Ecto neural progenitor cell (in vitro differentiated cells): Measurements from ENCODE around the gene DARS2.
"Not testable (repeated sequence)": the region's sequence is repeated elsewhere in the genome, so short reads cannot be mapped to it uniquely, and the experiment has no call there.

Experiments
- DNase-seq: peaks from one replicate; pipeline ENCODE4 v3.0.0-alpha.2; 2018; ENCODE audit warnings: low spot score

The DARS2 gene

DNA sequence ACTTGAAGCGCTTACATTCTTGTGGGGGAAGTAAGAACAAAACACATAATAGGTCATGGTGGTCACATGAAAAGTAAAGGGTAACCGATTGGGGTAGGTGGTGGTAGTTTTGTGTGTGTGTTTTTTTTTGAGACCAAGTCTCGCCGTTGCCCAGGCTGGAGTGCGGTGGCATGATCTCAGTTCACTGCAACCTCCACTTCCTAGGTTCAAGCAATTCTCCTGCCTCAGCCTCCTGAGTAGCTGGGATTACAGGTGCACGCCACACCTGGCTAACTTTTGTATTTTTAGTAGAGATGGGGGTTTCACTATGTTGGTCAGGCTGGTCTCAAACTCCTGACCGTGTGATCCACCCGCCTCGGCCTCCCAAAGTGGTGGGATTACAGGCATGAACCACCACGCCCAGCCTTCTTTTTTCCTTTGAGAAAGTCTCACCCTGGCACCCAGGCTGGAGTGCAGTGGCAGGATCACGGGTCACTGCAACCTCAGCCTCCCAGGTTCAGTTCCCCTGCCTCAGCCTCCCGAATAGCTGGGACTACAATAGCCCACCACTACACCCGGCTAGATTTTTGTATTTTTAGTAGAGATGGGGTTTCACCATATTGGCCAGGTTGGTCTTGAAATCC, 37.8 kb downstream of the DARS2 start:
- not testable (repeated sequence) for DNase-seq

DNA sequence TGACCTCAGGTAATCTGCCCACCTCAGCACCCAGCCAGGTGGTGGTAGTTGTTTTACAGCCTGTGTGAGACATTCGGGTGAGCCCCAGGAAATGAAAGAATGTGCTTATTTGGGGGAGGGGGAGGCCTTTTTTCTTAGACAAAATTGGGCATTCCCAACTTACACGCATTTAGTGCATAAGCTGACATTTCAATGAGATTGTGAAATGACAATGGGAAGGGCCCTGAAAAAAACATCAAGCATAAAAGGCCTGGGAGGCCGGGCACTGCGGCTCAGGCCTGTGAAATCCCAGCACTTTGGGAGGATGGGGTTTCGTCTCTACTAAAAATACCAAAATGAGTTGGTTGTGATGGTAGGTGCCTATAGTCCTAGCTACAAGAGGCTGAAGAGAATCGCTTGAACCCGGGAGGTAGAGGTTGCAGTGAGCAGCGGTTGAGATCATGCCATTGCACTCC, 38.3 kb downstream of the DARS2 start:
- no peak for DNase-seq

DNA sequence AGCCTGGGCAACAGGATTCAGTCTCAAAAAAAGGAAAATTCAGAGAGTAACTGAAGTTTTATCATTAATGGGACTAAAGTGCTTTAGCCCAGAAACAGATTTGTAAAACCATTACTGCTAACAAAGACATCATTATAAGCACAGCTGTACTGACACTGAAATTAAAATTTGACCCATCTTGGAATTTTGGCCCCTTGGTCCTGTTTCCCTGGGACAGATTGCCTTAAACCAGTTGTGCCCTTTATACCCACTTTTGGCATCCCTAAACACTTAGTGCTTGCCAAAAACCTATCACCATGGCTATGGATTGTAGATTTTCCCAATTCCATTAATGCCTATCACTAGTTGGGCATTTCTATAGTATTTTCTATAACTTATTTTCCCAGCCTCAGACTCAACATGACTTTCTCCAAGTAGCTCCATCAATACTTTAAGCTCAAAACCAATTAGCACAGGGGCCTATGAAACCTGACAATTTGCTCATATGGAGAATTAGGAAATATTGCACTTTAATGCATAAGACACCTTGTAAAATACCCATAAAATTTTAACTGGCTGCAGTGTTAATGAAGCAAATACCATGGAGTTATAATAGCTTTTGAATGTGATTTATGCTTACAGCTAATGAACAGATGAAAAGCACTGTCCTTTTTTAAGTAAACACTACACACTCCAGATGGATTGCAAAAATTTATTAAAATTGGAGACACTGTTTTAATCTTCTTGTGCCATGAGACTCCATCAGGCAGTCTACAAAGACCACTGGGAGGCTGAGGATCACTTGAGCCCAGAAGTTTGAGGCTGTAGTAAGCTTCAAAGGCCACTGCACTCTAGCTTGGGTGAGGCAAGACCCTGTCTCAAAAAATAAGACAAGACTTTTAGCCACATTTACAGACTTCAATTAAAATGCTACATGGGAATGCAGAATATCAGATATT, 39.0 kb downstream of the DARS2 start:
- DNase-seq = no peak

DNA sequence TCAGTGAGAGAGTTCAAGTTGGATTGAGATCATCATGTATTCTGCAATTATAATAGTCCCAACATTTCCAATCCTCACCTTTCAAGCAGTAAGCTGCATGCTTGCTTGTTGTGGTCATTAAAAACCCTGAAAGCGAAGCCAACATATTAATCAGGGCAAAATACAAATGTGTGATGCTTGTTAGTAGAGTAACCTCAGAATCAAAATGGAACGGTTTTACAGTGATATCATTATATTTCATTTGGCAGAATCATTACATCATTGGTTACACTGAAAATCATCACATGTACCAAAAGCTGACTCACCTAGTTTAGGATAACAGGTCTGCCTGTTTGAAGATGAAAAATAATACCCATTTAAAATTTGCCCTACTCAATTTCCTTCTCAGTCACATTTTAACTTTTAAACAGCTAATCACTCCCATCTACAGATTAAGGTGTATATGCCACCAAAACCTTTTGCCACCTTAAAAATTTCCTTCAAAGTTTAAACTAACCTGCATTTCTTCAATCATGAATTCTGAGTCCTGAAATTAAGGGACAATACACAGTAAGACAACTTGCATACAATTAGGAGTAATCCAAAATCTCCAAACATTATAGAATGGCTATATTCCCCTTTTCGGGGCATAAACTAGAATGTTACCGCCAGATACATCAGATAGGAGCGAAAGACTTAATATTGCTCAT, 39.9 kb downstream of the DARS2 start:
- DNase-seq = no peak

DNA sequence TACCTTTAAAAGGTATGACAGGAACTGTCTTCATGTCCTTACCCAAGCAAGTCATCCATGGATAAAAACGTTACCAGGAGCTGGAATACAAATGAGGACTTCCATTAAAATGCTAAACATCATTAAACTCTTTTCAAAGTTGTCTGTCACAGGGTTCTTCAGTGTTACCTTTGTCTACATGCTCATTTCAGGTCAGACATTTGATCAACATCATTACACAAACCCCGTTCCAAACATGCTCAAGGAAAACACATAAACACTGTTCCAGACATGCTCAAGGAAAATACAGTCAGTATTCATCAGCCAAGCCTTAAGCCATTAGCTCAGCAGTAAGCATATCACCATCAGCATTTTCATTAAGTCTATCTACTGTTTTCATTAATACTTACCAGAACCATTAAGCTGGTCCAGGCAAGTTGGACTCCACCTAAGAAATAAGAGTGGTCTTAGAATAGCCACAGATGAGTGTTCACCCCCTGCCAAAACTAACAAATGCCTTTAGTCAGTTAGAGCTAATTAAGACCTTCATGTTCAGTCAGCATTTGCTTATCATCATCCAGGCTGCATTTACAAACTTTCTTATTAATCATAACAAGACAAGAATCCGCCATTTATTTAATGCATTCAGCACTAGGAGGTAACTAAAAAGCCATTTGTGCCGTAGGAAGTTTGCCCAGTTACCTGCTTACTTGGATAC, 41.1 kb downstream of the DARS2 start:
- no peak for DNase-seq

DNA sequence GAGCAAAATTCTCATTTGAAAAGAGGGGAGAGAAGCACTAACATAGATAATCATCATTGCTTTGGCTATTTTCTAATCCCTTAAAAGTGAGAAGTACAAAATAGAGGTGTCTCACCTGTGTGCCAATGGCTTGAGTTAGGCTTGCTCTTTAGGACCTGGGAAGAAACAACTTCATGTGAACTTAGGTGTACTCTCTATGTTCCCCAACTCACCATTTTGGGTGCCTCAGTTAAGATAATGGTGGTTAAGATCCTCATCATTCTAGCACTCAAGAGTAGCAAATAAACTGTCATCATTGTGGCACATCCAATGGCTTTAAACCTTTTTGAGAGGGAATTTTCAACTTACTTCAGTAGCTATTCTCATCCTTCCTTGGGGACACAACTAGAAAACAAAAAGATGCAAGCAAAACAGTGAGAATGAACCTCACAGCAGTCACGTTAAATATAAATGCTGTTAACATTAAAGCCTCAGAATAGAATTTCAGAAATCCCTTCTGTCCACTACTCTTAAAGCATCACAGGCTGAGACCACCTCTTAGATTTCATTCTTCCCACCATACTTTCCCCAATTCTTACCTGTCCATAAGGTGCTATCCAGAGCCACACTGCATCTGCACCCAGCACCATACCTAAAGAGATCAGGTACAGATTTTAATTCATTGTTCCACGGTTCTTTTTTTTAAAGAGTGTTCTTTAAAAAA, 42.1 kb downstream of the DARS2 start:
- DNase-seq = no peak

DNA sequence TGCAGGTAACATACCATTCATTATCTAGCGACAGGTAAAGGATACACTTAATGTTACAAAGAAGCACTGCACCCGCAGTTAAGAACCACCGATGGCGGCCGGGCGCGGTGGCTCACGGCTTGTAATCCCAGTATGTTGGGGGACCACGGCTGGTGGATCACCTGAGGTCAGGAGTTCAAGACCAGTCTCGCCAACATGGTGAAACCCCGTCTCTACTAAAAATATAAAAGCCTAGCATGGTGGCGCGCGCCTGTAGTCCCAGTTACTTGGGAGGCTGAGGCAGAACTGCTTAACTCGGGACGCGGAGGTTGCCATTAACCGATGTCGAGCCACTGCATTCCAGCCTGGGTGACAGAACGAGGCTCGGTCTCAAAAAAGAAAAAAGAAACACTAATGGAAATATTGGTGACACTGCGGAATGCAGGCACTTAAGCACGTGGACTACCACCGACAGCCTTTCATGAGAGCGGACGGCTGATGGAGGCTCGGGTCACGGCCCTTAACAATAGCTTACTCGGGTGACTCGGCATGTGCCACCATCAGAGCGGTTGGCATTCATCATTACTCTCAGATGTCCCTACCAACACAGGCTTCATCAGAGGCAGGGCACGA, 42.8 kb downstream of the DARS2 start:
- no peak for DNase-seq

DNA sequence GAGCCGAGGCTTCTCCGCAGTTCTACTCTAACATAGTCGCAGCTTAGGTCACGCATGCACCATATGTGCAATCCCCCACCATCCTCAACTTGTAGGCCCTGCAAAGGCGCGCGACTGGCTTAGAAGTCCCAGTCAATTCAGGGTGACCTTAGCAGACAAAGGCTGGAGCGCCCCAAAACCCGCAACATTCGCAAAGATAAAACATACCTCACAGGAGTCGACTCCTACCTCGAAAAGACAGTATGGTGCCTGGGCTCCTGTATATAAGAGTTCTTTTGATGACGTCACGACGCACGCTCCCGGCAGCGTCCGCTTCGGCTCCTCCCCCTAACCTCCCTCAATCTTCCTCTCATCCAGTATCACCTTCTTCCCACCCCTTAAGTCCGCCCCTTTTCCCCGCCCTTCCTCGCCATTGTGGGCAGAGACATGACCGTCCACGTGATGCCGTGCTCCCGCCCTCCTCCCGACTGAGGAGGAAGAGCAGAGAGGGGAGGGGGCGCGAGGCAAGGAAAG, 43.3 kb downstream of the DARS2 start, which contains the start of gene GAS5:
Gene GAS5 (minus strand): TSS at position 237 of the 513 bp plus-strand sequence.
- peak; percentile 98 for DNase-seq

DNA sequence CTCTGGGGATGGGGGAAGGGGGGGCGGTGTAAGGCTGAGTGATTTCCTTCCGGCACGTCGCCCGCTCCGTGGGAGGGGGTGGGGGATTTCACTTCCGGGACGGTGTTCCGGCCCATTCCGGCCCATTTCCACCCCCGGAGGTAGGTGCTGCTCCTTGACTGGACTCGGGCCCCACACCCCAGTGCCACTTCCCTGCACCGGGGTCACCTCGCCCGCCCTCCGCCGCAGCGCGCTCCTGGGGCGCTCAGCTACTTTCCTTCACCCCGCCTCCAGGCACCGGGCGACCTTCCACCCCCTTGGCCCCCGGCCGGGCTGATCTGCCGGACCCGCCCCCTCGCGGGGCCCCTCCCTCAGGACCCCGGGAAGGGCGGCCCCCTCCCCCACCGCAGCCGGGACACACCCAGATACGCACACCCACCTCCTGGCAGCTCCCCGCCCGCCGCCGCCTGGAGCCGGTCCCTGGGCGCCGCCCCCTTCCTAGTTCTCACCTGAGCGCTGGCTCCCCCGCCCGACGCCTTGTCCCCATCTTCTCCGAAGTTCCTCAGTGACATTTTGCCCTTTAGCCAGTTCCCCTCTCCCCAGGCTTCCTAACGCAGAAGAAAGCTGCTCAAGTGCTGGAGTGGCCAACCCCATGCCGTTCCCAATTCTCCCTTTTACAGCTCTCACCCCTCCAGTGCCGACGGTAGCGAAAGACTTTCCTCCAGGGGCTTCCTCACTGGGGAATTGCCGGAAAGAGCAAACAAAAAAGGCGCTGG, 44.0 kb downstream of the DARS2 start, which contains the start of gene ZBTB37:
Gene ZBTB37 (plus strand): TSS at position 115 of the 755 bp plus-strand sequence. CDS start 1,846 bp downstream, outside the sequence.
- DNase-seq = peak; percentile 96

DNA sequence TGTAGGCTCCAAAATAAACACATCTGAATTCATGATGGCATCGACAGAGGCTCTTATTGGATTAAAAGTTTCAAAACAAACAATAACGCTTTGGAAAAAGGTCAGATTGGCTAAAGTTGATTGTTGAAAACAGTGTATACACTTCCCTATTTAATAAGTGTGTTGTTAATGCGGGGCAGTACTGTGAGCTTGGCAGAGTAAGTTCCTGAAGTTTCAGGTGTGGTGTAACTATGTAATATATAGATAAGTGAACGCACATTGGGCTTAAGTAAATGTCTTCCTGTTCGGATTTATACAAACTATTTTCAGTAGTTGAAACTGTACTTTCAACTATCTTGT, 44.5 kb downstream of the DARS2 start:
- no peak for DNase-seq

DNA sequence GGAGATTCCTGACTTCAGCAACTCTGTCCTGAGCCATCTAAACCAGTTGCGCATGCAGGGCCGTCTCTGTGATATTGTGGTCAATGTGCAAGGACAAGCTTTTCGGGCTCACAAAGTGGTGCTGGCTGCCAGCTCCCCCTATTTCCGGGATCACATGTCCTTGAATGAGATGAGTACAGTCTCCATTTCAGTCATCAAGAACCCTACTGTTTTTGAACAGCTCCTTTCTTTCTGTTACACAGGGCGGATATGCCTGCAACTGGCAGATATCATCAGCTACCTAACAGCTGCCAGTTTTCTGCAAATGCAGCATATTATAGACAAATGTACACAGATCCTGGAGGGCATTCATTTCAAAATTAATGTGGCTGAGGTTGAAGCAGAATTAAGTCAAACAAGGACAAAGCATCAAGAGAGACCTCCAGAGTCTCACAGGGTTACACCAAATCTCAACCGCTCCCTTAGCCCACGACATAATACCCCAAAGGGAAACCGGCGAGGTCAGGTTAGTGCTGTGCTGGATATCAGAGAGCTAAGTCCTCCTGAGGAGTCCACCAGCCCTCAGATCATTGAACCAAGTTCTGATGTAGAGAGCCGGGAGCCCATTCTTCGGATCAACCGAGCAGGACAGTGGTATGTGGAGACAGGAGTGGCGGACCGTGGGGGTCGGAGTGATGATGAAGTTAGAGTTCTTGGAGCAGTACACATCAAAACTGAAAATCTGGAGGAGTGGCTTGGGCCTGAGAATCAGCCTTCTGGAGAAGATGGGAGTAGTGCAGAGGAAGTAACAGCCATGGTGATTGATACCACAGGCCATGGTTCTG, 46.0 kb downstream of the DARS2 start:
- DNase-seq = no peak

DNA sequence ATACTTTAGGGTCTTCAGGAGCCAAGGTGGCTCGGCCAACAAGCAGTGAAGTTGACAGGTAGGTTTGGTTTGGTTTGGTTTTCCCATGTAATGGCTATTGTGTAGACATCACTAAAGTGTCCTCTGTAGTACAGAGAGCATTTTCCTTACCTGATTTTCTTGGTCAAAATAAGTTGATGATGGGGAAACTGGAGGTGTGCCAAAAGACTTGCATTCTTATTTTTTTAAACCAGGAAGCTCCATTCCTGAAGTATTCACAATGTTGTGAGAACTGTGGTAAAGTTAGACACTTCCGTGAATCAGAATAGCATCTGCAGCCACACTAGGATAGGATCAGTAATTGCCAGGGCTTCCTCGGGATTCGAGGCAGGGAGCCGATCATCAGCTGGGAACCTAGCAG, 46.6 kb downstream of the DARS2 start:
- DNase-seq = no peak

DNA sequence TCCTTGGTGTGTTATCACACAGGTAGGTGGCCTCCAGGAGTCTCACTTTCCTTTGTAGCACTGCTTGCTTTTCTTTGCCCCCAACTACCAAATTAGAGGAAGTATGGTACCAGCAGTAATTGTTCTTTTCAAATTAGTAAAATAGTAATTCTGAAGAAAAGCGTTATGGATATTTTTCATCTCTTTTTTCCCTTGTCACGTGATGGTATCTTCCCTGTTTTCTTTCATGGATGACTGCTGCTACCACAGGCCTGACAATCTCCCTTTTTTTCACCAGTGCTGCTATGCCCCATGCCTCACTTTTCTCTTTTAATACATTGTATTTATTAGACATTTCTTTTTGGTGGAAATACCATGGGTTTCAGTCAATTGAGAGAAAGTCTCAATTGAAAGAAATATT, 47.0 kb downstream of the DARS2 start:
- DNase-seq = no peak

DNA sequence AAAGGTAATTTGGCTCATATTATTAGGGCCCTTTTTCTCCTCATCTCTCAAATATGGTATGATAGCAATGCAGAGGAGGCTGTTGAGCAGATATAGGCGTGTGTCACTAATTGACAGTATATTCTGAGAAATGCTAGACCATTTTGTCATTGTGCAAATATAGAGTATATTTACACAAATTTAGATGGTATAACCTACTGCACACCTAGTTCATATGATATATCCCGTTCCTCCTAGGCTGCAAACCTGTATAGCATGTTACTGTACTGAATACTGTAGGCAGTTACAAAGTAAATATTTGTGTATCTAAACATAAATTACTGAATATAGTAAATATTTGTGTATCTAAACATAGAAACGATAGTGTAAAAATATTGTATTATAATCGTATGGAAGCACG, 52.3 kb downstream of the DARS2 start:
- DNase-seq = no peak

DNA sequence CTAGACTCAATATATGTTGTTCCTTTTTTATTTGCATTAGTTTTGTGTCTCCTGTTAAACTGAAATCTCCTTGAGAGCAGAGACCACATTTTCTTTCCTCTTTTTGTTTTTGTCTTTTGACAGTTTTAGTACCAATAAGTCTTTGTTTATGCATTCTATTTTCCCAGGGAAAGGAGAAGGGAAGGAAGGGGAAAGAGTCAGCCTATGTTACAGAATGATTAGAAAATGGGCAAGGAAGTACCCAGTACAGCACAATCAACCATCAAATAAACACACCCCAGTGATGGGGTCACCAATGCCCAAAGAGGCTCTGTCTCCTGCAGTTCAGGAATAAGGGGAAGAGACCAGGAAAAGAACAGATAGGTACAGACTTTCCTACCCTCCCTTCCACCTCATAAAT, 53.8 kb downstream of the DARS2 start:
- no peak for DNase-seq

DNA sequence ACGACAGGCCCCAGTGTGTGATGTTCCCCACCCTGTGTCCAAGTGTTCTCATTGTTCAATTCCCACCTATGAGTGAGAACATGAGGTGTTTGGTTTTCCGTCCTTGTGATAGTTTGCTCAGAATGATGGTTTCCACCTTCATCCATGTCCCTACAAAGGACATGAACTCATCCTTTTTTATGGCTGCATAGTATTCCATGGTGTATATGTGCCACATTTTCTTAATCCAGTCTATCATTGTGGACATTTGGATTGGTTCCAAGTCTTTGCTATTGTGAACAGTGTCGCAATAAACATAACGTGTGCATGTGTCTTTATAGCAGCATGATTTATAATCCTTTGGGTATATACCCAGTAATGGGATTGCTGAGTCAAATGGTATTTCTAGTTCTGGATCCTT, 56.6 kb downstream of the DARS2 start:
- DNase-seq = not testable (repeated sequence)

DNA sequence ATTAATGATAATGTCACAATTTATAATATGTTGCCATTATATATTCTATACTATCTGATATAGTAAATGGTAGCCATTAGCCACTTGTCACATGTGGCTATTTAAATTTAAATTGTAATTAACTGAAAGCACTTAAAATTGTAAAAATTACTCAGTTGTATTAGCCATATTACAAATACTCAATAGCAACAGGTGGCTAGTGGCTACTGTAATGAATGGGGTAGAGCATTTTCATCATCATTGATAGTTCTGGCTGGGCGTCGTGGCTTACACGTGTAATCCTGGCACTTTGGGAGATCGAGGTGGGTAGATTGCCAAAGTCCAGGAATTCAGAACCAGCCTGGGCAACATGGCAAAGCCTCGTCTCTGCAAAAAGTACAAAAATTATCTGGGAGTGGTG, 60.2 kb downstream of the DARS2 start:
- no peak for DNase-seq

DNA sequence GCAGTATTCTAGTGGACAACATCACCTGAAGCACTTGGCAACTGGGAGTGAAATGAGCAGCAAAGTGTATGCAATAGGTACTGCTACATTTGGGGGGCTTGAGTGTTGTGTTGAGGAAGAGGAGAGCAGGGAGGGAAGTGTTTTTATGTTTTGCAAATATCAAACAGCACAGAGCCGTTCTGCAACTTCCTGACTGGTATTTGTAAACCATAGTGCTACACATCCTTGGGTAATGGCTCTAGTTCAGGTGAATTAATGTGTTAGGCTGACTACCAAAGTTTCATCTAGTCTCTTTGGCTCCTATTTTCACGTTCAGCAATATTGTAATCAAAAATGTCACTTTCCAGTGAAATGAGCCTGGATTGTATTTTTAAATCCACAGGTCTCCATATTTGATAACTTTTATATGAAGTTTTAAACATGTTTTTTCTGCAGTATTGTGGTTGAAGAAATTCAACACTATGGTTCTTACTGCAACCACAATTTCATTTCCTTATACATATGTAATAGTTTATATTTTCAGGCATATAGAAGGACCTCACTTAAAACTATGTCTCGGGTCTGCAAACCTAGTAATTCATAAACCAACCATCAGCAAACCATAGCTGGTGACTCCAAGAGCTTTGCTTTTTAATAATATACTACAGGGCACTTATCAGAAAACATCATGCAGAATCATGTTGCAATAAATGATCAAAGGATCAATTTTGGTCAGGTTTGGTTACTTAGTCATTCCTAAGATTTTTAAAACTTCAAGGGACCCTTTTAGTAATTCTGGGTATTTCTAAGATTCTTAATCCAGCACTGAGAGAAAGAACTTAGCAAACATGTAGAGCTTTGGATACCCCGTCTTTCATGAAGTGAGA, 62.5 kb downstream of the DARS2 start:
- no peak for DNase-seq
